Colonic mucosa (tissue), 4 donors: ENCODE data around the gene MAJIN. TPM values are rescaled to one million over a fixed set of nuclear protein-coding genes. Genes with fewer than 3 reads are reported as not detected.
"Not testable (repeated sequence)": the region's sequence is repeated elsewhere in the genome, so short reads cannot be mapped to it uniquely, and the experiment has no call there.

Experiments used
- DNase-seq: peaks from one replicate; pipeline ENCODE4 v3.0.0-alpha.2; 2020
- H3K27ac ChIP-seq: fragments of 200-600 bp; one replicate; pipeline ENCODE4 v1.8.0; 2021
- H3K27me3 ChIP-seq: fragments of 200-600 bp; one replicate; pipeline ENCODE4 v1.8.0; 2021
- H3K36me3 ChIP-seq: fragments of 200-600 bp; one replicate; pipeline ENCODE4 v1.8.0; 2021
- H3K4me1 ChIP-seq: fragments of 200-600 bp; one replicate; pipeline ENCODE4 v1.8.0; 2021; ENCODE audit warnings: mild to moderate bottlenecking
- H3K4me3 ChIP-seq: fragments of 200-600 bp; one replicate; pipeline ENCODE4 v1.8.0; 2021
- H3K9ac ChIP-seq, 2 donors: one replicate each; pipeline ENCODE4 v1.7.0; 2013; ENCODE audit warnings: control low read depth in 2 of 2, low read depth in 2 of 2, low read length in 2 of 2
- H3K9me3 ChIP-seq: fragments of 200-600 bp; one replicate; pipeline ENCODE4 v1.8.0; 2021
- intact Hi-C: fragments of 100-400 bp; cut with DNase I; formaldehyde crosslinking; loops from one replicate; pipeline ENCODE4 v1.14.1; 2022
- total RNA-seq, 2 donors: library from RNA; stranded (reverse); fragmentation: NEBNext Ultra II Directional in 1 of 2; extraction: Animal tissue kit (Norgen Biotek cat#: 25700) in 1 of 2; gene quantifications; one replicate each; pipeline ENCODE4 v1.2.1, GENCODE V29; 2021
- TF ChIP-seq, protein P1 (sequence below): fragments of 200-600 bp; IDR thresholded peaks from one replicate; pipeline ENCODE4 v1.8.0; 2022; ENCODE audit warnings: antibody characterized with exemption, mild to moderate bottlenecking
- donor health status: healthy.
- donor health status: DM: no; HTN: no; CAD: no.
- donor health status: DM: no; HTN: no; CAD: no.

MAJIN gene
- total RNA-seq, 2 donors from 2014 or later, result not detected

DNA sequence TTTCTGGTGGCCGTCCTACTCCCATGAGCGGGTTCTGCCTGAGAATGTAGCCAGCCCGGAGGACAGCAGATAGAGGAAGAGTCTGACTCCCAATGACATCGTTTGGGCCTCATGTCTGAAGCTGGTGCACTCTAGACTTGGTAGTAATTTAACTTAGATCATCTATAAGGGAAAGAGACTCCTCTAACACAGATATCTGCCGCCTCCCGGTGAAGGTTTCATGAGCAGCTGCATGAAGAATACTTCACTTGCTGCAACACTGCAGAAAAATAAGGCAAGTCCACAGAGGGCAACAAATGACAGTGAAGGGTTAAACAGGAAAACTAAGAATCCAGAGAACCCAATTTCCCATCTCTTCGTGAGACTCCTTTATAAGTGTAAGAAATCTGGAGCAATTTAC, 36.1 kb upstream of the MAJIN start:
- intact Hi-C loops, result no loop called here
- TF ChIP-seq, protein P1, sequence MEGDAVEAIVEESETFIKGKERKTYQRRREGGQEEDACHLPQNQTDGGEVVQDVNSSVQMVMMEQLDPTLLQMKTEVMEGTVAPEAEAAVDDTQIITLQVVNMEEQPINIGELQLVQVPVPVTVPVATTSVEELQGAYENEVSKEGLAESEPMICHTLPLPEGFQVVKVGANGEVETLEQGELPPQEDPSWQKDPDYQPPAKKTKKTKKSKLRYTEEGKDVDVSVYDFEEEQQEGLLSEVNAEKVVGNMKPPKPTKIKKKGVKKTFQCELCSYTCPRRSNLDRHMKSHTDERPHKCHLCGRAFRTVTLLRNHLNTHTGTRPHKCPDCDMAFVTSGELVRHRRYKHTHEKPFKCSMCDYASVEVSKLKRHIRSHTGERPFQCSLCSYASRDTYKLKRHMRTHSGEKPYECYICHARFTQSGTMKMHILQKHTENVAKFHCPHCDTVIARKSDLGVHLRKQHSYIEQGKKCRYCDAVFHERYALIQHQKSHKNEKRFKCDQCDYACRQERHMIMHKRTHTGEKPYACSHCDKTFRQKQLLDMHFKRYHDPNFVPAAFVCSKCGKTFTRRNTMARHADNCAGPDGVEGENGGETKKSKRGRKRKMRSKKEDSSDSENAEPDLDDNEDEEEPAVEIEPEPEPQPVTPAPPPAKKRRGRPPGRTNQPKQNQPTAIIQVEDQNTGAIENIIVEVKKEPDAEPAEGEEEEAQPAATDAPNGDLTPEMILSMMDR, result no peak
- H3K9ac ChIP-seq, result no peak overlapping the region

DNA sequence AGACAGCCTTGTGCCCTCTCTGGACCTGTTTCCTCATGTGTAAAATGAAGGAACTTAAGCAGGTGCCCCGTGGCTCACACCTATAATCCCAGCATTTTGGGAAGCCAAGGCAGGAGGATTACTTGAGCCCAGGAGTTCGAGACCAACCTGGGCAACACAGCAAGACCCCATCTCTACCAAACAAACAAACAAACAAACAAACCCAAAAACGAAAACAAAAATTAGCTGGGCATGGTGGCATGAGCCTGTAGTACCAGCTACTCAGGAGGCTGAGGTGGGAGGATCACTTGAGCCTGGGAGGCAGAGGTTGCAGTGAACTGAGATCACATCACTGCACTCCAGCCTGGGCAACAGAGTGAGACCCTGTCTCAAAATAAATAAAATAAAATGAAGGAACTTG, 32.1 kb upstream of the MAJIN start:
- H3K9me3 ChIP-seq, H3K27me3 ChIP-seq, H3K4me1 ChIP-seq, H3K4me3 ChIP-seq, DNase-seq, H3K9ac ChIP-seq, H3K36me3 ChIP-seq, H3K27ac ChIP-seq, intact Hi-C loops: not testable (repeated sequence)

More for the DNA sequence above, 36.1 kb upstream of the MAJIN start:
- H3K27me3 ChIP-seq, result no peaks in the 10 kb centered on the region
- no peak overlapping the region for H3K4me3 ChIP-seq
- H3K27ac ChIP-seq, result no peak overlapping the region
- DNase-seq, result no peak
- H3K36me3 ChIP-seq, result no peaks in the 10 kb centered on the region
- H3K9me3 ChIP-seq, result no peaks in the 10 kb centered on the region
- H3K4me1 ChIP-seq, result no peaks in the 10 kb centered on the region

DNA sequence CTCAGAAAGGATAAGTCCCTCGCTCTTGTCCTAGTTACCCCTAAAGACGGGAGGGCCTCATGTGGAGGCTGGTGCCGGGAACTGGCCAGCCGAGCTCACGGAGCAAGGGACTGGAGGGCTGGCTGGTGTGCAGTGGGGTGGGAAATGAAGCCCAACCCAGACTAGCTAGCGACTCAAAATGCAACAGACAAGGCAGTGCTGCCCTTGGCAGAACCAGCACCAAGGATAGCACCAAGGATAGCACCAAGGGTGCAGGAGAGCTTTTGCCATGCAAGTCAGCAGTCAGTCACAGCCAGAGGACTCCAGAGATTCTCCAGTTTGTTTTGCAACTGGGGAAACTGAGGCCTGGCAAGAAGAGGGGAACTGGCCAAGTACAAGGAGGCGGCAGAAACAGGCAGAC, 31.4 kb upstream of the MAJIN start:
- no peak for DNase-seq
- Histone ChIP-seq H3K4me3 (no peak overlapping the region), H3K9ac (no peak overlapping the region), H3K27me3 (no peaks in the 10 kb centered on the region), H3K4me1 (no peaks in the 10 kb centered on the region), H3K27ac (no peak overlapping the region), H3K36me3 (no peaks in the 10 kb centered on the region), H3K9me3 (no peaks in the 10 kb centered on the region)
- intact Hi-C loops, result no loop called here
- TF ChIP-seq, protein P1, result no peak

DNA sequence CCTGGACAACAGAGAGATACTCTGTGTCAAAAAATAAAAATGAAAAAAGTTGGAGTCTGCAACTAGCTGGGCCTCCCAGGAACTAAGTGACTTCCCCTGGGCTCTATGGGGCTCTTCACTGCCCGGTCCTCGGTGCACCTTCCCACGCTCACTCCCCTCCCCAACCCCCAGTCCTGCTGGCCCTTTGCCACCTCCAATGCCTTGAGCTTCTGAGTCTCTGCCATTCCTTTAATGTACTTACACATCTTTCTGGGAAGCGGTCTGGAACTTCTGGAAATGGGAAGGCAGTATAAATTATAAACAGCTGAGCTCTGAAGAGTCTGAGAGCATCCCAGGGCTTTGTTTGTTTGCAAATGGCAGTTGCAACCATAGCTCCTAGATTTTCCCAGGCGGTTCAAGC, 30.8 kb upstream of the MAJIN start:
- intact Hi-C loops, result no loop called here
- H3K9me3 ChIP-seq, result no peaks in the 10 kb centered on the region
- TF ChIP-seq, protein P1, result no peak
- H3K4me3 ChIP-seq, result no peak overlapping the region
- DNase-seq, result no peak
- H3K9ac ChIP-seq, result no peak overlapping the region
- H3K4me1 ChIP-seq, result no peaks in the 10 kb centered on the region
- no peaks in the 10 kb centered on the region for H3K27me3 ChIP-seq
- no peak overlapping the region for H3K27ac ChIP-seq
- no peaks in the 10 kb centered on the region for H3K36me3 ChIP-seq

DNA sequence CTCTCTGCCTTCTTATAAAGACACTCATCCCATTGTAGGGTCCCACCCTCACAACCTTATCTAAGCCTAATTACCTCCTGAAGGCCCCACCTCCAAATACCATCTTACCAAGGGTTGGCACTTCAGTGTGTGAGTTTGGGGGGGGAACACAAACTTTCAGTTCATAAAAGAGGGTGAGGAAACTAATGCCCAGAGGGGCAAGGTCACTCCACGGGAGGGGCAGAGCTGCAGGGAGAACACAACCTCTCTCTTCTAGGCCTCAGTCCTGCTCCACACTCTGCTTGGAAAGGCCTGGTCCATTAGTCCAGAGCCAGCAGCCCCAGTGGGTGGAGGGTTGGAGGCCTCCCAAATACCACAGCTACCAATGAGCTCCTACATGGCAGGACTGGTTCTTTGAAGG, 27.6 kb upstream of the MAJIN start:
- H3K9ac ChIP-seq, result peak overlapping the region; percentile 12 to 88
- peak; percentile 80 for DNase-seq
- H3K27ac ChIP-seq, result peak overlapping the region; percentile 91
- no peaks in the 10 kb centered on the region for H3K9me3 ChIP-seq
- H3K27me3 ChIP-seq, result no peaks in the 10 kb centered on the region
- peaks cover 14% of the 10 kb centered on the region for H3K4me1 ChIP-seq
- no peaks in the 10 kb centered on the region for H3K36me3 ChIP-seq
- H3K4me3 ChIP-seq, result no peak overlapping the region
- intact Hi-C loops, result loop anchor here (5.0 kb wide), 1 partner anchor 152 kb away; no protein-coding TSS in a partner anchor
- TF ChIP-seq, protein P1, result no peak

DNA sequence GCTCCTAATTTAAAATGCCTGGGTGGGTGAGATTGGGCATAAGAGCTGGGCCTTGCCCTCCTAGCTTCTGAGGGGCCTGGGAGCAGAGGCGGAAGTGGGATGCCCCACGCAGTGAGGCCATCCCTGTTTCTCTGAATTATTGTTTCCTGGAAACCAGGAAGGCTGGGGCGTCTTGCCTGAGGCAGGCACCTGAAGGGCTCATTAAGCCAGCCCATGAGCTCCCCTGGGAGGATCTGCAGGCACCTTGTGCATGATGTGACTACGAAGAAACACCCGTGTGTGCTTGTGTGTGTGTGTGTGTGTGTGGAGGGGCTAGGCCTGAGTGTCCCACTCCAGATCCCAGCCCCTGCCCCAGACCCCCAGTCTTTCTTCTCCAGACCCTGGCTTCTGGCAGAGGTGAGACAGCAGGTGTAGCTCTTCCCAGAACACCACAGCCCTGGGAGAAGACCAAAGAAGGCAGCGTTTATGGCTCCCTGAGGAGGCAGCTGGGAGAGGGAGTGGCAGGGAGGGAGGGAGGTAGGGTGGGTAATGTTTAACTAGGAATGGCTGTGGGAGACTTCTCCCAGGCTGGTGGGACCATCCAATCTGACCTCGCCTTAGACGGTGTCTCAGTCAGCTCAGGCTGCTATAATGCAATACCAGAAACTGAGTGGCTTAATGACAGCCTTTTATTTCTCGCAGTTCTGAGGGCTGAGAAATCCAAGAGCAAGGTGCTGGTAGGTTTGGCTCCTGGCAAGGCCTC, 27.0 kb upstream of the MAJIN start:
- Histone ChIP-seq H3K9me3 (no peaks in the 10 kb centered on the region), H3K36me3 (no peaks in the 10 kb centered on the region), H3K4me1 (peaks cover 14% of the 10 kb centered on the region), H3K27ac (peak overlapping the region; percentile 91), H3K4me3 (no peak overlapping the region), H3K27me3 (no peaks in the 10 kb centered on the region), H3K9ac (peak overlapping the region in 1 of 2 donors; percentile 88)
- peak; percentile 90 for DNase-seq
- intact Hi-C loops, result loop anchor here (5.0 kb wide), 1 partner anchor 152 kb away; no protein-coding TSS in a partner anchor
- TF ChIP-seq, protein P1, result no peak
